GM04503 (cell line): ENCODE results near the gene KIF6.
"Not testable (repeated sequence)": the region's sequence is repeated elsewhere in the genome, so short reads cannot be mapped to it uniquely, and the experiment has no call there.

Experiments used
- DNase-seq: peaks from one replicate; pipeline ENCODE4 v3.0.0-alpha.2; 2012; ENCODE audit warnings: low read depth

Gene KIF6

DNA sequence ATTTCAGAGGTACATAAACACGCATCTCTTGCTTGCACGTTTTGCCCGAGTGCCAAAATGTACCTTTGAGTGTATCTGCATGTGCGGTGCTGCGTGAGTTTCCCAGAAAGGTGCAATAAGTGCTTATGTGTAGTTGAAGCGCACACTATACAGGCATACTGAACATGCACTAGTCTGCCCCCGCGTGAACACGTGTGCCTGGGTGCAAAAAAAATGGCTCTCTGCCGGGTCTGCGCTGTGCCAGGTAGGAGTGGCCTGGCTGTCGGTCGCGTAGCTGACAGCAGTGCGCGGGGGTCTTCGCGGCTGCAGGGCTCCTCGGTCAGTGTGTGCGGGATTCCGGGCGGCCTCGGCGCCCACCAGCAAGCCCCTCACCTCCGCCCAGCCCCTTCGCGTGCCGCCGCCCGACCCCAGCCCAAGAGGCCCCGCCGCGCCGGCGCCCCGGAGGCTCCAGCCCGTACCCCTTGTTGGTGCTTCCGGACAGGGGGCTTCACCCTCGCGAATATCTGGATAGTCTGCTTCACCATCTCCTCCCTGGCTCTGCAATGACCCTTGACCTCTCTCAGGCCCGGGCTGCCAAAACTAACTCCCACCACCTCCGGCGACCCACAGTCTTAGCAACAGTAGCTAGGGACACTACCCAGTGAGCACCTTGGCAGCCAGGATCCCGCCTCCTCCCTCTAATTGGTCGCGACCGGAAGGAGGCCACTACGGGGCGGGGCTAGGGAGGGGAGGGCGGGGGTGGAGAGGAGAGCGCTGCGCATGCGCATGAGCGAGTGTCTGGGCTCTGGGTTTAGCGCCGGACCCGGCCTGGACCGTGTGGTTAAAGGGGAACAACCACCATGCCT lies at the start of gene KIF6:
Gene KIF6 (minus strand): TSS at position 622 of the 845 bp plus-strand sequence. CDS start 98 bp downstream, at position 524.
- DNase-seq, result peak; percentile 42

- no peak for DNase-seq
These were observed 48.6 kb upstream of the KIF6 start for GRCh38 chr6:39773782-39774181.

GRCh38 chr6:39772559-39773273 lies 47.5 kb upstream of the KIF6 start:
- peak; percentile 83 for DNase-seq

GRCh38 chr6:39770446-39770845 lies 45.2 kb upstream of the KIF6 start:
- DNase-seq, result no peak

DNA sequence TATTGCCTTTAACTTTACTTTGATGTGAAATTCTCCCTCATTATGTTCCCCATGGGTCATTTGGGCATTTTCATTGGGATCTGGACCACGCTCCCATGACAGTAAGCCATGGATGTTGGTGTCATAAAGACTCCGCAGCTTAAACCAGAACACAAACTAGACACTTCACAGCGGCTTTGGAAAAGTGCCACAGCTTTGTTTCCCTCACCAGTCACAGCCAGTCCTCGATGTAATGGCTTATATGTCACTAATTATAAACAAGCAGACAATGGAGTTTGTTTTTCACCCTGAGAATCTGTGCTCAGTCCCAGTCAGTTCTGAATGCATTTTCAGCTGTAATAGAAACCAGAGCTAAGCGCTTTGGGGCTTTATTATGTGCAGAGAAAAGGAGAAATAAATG lies 43.8 kb upstream of the KIF6 start:
- DNase-seq, result no peak

GRCh38 chr6:39765508-39766065 lies 40.4 kb upstream of the KIF6 start:
- no peak for DNase-seq

GRCh38 chr6:39760226-39760952 lies 35.2 kb upstream of the KIF6 start:
- DNase-seq, result no peak

DNA sequence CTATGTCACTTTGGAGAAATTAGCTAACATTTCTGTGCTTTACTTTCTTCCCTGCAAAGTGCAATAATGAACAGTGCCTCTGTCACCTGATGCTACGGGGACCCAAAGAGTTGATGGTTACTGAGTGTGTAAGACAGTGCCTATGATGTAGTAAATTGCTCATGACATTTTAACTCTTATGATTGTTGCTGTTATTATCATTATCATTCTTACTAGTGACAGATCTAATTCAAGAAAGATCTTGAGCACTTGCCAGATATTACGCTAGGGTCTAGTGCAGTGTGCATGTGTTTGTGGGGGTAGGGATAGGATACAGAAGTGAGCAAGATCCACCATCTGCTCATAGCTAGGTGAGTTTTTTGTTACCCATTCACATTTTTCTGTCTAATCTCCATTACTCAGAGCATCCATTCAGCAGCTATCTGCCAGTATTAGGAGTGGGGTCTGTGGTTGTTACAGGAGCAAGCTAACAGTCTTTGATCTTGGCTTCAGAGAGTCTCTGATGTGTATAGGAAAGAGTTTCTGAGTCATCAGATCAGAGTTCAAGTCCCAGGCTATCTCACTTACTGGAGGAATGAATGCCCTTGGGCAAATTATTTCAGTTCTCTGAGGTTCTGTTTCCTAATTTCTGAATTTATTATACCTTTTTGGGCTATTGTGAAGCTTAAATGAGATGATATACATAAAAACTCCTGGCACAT lies 33.8 kb upstream of the KIF6 start:
- no peak for DNase-seq

- DNase-seq, result no peak
These were observed 31.4 kb upstream of the KIF6 start for GRCh38 chr6:39756582-39756981.

DNA sequence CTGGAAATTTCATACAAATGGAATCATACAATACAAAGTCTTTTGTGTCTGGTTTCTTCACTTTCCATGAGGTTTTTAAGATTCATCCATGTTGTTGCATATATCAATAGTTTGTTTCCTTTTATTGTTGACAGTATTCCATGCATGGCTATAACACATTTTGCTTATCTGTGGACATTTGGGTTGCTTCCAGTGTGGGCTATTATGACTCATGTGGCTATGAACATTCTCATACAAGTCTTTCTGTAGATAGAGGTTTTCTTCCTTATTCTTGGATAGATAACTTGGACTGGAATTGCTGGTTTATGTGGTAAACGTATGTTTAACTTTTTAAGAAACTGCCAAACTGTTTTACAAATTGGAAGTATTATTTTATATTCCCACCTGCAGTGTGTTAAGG lies 30.0 kb upstream of the KIF6 start:
- no peak for DNase-seq

DNA sequence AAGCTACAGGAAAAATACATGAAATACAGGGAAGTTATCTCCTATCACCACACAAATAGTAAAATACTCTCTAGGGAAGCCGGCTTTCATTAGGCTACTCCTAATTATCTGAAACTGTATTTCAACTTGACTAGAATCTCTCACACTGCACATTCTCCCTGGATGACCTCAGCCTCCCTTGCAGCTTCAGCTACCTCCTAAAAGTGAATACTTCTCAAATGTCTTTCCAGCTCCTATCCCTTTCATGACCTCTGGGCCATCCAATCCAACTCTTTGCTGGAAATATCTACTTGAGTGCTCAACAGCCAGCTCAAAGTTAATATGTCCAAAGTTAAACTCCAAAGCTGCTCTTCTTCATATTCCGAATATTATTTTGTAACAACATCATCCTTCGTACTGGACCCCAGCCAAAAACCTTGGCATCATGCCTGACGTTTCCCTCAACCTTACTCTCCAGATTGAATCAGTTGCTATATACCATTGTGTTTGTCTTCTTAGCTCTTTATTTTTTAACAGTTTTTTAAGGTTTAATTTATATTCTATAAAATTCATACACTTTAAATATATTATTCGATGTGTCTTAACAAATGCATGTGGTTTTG lies 29.4 kb upstream of the KIF6 start:
- no peak for DNase-seq

- DNase-seq, result no peak
These were observed 28.5 kb upstream of the KIF6 start for GRCh38 chr6:39753725-39754045.

- DNase-seq, result no peak
These were observed 27.9 kb upstream of the KIF6 start for GRCh38 chr6:39752835-39753724.

- DNase-seq, result no peak
These were observed 21.6 kb upstream of the KIF6 start for GRCh38 chr6:39746795-39747194.

DNA sequence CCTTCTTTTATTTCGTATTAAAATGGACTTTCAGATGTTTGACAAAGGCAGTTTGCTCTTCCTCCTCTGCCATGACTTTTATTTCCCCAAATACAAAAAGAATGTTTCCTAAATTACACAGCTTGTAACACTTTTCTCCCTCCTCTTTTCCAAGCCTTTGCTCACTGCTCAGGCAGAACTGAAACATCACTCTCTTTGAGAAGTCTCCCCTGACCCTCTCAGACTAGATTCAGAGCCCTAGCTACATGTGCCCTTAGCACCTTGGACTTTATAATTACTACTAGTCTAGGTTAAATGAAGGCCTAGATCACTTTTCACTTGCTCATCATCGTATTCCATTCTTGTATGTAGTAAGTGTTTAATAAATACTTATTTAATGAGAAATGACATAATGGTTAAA lies 8.5 kb upstream of the KIF6 start:
- no peak for DNase-seq

- DNase-seq, result no peak
These were observed 6.4 kb upstream of the KIF6 start for GRCh38 chr6:39731565-39731964.

DNA sequence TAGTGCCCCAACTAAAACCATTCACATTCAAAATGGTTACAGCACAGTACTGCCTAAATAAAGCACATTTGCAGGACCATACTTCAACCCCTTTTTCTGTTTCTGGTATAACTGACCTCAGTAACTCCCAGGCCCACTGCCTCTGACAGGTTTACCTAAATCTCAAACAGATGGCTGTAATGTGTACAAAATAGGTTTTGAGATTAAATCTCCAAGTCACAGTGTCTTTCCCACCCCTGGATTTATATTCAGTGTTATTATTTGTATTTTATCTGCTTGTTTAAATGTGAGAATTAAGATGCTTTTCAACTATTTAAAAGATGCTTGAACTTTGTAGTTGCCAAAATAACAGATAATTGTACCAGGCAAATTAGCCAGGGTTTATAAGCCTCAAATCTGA lies 4.7 kb upstream of the KIF6 start:
- DNase-seq, result no peak

DNA sequence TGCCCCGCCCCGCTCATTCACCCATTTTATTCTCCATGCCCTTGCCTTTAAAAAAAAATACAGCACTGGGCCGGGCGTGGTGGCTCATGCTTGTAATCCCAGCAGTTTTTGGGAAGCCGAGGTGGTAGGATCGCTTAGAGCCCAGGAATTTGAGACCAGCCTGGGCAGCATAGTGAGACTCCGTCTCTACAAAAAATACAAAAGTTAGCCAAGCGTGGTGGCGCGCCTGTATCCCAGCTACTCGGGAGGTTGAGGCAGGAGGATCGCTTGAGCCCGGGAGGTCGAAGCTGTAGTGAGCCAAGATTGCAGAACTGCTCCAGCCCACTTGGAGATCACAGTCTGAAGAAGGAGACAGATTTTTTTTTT lies 407 bp upstream of the KIF6 start:
- no peak for DNase-seq

DNA sequence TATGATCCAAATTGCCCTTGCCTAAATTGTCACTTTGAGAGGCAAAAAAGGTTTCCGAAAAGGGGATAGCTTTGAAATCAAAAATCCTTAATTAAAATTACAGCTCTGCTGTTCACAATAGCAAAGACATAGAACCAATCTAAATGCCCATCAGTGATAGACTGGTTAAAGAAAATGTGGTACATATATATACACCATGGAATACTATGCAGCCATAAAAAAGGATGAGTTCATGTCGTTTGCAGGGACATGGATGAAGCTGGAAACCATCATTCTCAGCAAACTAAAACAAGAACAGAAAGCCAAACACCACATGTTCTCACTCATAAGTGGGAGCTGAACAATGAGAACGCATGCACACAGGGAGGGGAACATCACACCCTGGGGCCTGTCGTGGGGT lies 1.9 kb downstream of the KIF6 start:
- not testable (repeated sequence) for DNase-seq

DNA sequence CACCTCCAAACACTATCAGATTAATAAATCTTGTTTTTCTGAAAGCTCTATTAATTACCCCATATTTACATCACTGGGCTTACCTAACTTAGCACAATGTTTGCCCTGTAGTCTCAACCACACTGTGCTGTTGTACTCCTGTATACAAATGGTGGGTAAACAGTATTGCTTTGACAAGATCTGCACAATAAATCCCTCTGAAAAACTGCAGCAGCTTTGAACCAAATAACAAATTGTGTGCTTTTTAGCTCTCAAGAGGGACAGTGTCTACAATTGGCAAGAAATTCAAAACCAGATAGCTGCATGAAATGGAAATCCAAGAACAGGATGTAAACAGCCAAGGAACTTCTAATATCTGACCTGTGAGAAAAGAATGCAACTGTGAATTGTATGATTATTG lies 10.4 kb downstream of the KIF6 start:
- no peak for DNase-seq
